Natural killer cell (primary cell): ENCODE results near the gene CACNA1S. TPM values are rescaled to one million over a fixed set of nuclear protein-coding genes. Genes with fewer than 3 reads are reported as not detected.

ENCODE experiments used
- ATAC-seq, 3 donors: fragments of 150-1000 bp in 2 of 3; fragments of 200-7000 bp in 1 of 3; cut with Tn5 transposase; 1 replicate in 1 of 3; 2 replicates in 2 of 3; pipeline ENCODE4 v1.10.0; 2021; ENCODE audit warnings: mild to moderate bottlenecking in 2 of 3, moderate library complexity in 2 of 3
- DNase-seq, 2 donors: peaks; one replicate each; pipeline versions ENCODE4 v3.0.0 to v3.0.0-alpha.2; 2013 to 2021; ENCODE audit warnings: mixed read lengths in 1 of 2
- H3K27ac ChIP-seq: one replicate; pipeline ENCODE4 v1.5.1; 2013; ENCODE audit warnings: mild to moderate bottlenecking, low read length
- H3K27me3 ChIP-seq: one replicate; pipeline ENCODE4 v1.6.1; 2013; ENCODE audit warnings: low read length; ENCODE audit not compliant: control insufficient read depth, insufficient read depth
- H3K36me3 ChIP-seq: one replicate; pipeline ENCODE4 v1.6.1; 2013; ENCODE audit warnings: low read length; ENCODE audit not compliant: control insufficient read depth, insufficient read depth
- H3K4me1 ChIP-seq: one replicate; pipeline ENCODE4 v1.6.1; 2013; ENCODE audit warnings: low read length; ENCODE audit not compliant: control insufficient read depth, insufficient read depth
- H3K4me3 ChIP-seq: one replicate; pipeline ENCODE4 v1.5.1; 2013; ENCODE audit warnings: low read length
- H3K9me3 ChIP-seq: one replicate; pipeline ENCODE4 v1.6.1; 2013; ENCODE audit warnings: low read length; ENCODE audit not compliant: control insufficient read depth, insufficient read depth
- H3K27ac Mint-ChIP-seq, 2 donors: one replicate each; pipeline ENCODE4 v1.8.0; 2022; ENCODE audit warnings: mild to moderate bottlenecking in 2 of 2, mixed read lengths in 2 of 2, moderate library complexity in 1 of 2
- H3K27me3 Mint-ChIP-seq, 2 donors: one replicate each; pipeline ENCODE4 v1.8.0; 2022; ENCODE audit warnings: low read depth in 2 of 2, mixed read lengths in 2 of 2
- H3K36me3 Mint-ChIP-seq: one replicate; pipeline ENCODE4 v1.8.0; 2022; ENCODE audit warnings: mixed read lengths
- H3K4me1 Mint-ChIP-seq, 2 donors: one replicate each; pipeline ENCODE4 v1.8.0; 2022; ENCODE audit warnings: mixed read lengths in 2 of 2
- H3K4me3 Mint-ChIP-seq: one replicate; pipeline ENCODE4 v1.8.0; 2022; ENCODE audit warnings: mild to moderate bottlenecking, moderate library complexity, mixed read lengths
- H3K9me3 Mint-ChIP-seq, 2 donors: one replicate each; pipeline ENCODE4 v1.8.0; 2022; ENCODE audit warnings: mixed read lengths in 2 of 2
- CTCF ChIP-seq: fragments of 200-600 bp; IDR thresholded peaks from one replicate; pipeline ENCODE4 v1.8.0; 2022; ENCODE audit warnings: antibody characterized with exemption
- WGBS: methylation state at CpG from one replicate; pipeline ENCODE4 v1.1.7; 2013; ENCODE audit warnings: missing lambda C conversion rate; ENCODE audit not compliant: insufficient coverage; 5-methylcytosine and 5-hydroxymethylcytosine counted together
- intact Hi-C: fragments of 100-400 bp; cut with micrococcal nuclease; formaldehyde crosslinking; loops from one replicate; pipeline ENCODE4 v1.14.2; 2022
- total RNA-seq, 4 donors: library from RNA; stranded (reverse); fragments of 120-200 nt in 1 of 4; gene quantifications; one replicate each; pipeline versions ENCODE4 v1.2.3 to v1.2.4, GENCODE V29; 2013 to 2022

The CACNA1S gene
- total RNA-seq, 3 donors from 2014 or later (not counting 1 experiment from before 2014, with no cell fraction given) = not detected

- Histone ChIP-seq H3K36me3 (peaks cover 22% of the 10 kb centered on the region), H3K4me1 (no peaks in the 10 kb centered on the region), H3K4me3 (no peak overlapping the region), H3K9me3 (no peaks in the 10 kb centered on the region), H3K27ac (no peak overlapping the region), H3K27me3 (no peaks in the 10 kb centered on the region)
- no peak for TF ChIP-seq CTCF
- H3K27ac Mint-ChIP-seq = no peak overlapping the region
- no peaks in the 10 kb centered on the region for H3K9me3 Mint-ChIP-seq
- no peaks in the 10 kb centered on the region for H3K4me1 Mint-ChIP-seq
- H3K36me3 Mint-ChIP-seq = peaks cover 7% of the 10 kb centered on the region
- H3K27me3 Mint-ChIP-seq = no peaks in the 10 kb centered on the region
- ATAC-seq = no peak
- no peak for DNase-seq
- WGBS = 93% methylated on average over 18 of the region's 18 CpGs
- H3K4me3 Mint-ChIP-seq = no peak overlapping the region
- intact Hi-C loops = no loop called here
Observed at GRCh38 chr1:201143726-201144635, 31.8 kb upstream of the CACNA1S start.

- Histone ChIP-seq H3K27me3 (no peaks in the 10 kb centered on the region), H3K4me3 (no peak overlapping the region), H3K4me1 (no peaks in the 10 kb centered on the region), H3K27ac (no peak overlapping the region), H3K9me3 (no peaks in the 10 kb centered on the region), H3K36me3 (peaks cover 23% of the 10 kb centered on the region)
- Mint-ChIP-seq H3K27ac (no peak overlapping the region), H3K4me1 (no peaks in the 10 kb centered on the region), H3K27me3 (no peaks in the 10 kb centered on the region), H3K36me3 (peaks cover 7% of the 10 kb centered on the region), H3K9me3 (no peaks in the 10 kb centered on the region), H3K4me3 (no peak overlapping the region)
- intact Hi-C loops = no loop called here
- ATAC-seq (no peak), DNase-seq (no peak)
- 95% methylated on average over 16 of the region's 16 CpGs for WGBS
- TF ChIP-seq CTCF = no peak
Observed at GRCh38 chr1:201142849-201143725, 30.9 kb upstream of the CACNA1S start.

- intact Hi-C loops = no loop called here
- peaks cover 22% of the 10 kb centered on the region for H3K36me3 ChIP-seq
- 93% methylated on average over 16 of the region's 16 CpGs for WGBS
- Mint-ChIP-seq H3K4me3 (no peak overlapping the region), H3K27ac (no peak overlapping the region), H3K36me3 (peaks cover 7% of the 10 kb centered on the region), H3K4me1 (no peaks in the 10 kb centered on the region), H3K9me3 (no peaks in the 10 kb centered on the region), H3K27me3 (no peaks in the 10 kb centered on the region)
- H3K27ac ChIP-seq = no peak overlapping the region
- ATAC-seq (no peak), DNase-seq (no peak)
- H3K4me1 ChIP-seq = no peaks in the 10 kb centered on the region
- no peak overlapping the region for H3K4me3 ChIP-seq
- no peak for TF ChIP-seq CTCF
- H3K27me3 ChIP-seq = no peaks in the 10 kb centered on the region
- no peaks in the 10 kb centered on the region for H3K9me3 ChIP-seq
Observed at GRCh38 chr1:201142011-201142848, 30.0 kb upstream of the CACNA1S start.
